SK-N-SH (cell line): ENCODE measurements around the gene DUSP10. TPM values are rescaled to one million over a fixed set of nuclear protein-coding genes. Genes with fewer than 3 reads are reported as not detected.

Experiments
- CTCF ChIA-PET: fragments of 300-600, 350-600 bp; formaldehyde crosslinking; extraction: SDS; loops from one replicate; lab custom pipeline; 2021; lab: Yijun Ruan, JAX
- POLR2A ChIA-PET: fragments of 350-600 bp; sonication (Branson Sonifier 250); formaldehyde crosslinking; extraction: SDS; loops from one replicate; lab custom pipeline; 2020; ENCODE audit warnings: antibody characterized with exemption, inconsistent platforms; lab: Yijun Ruan, JAX
- DNase-seq: peaks from one replicate; pipeline ENCODE4 v3.0.0; 2012
- H2AFZ ChIP-seq: fragments of 200-600 bp; sonication (generic); 2 replicates; pipeline ENCODE4 v1.8.1; 2016; ENCODE audit warnings: antibody characterized with exemption, mild to moderate bottlenecking, low read depth
- H3F3A ChIP-seq: fragments of 200-600 bp; sonication (generic); replicated peaks from 2 replicates; pipeline ENCODE3; 2016; ENCODE audit warnings: antibody characterized with exemption, mild to moderate bottlenecking; ENCODE audit not compliant: insufficient read depth
- H3K27ac ChIP-seq, 2 experiments: fragments of 200-500 bp in 1 of 2; fragments of 200-600 bp in 1 of 2; sonication (Bioruptor generic) in 1 of 2; sonication (generic), shearing (Covaris generic) in 1 of 2; 2 replicates each; pipeline versions ENCODE4 v1.5.1 to v1.6.1; 2014 to 2016; ENCODE audit warnings: low read depth in 2 of 2, inconsistent platforms in 1 of 2, low read length in 1 of 2, mild to moderate bottlenecking in 1 of 2, mixed read lengths in 1 of 2
- H3K27me3 ChIP-seq: fragments of 200-600 bp; sonication (generic), shearing (Covaris generic); 2 replicates; pipeline ENCODE4 v1.6.1; 2016; ENCODE audit warnings: mixed run types; ENCODE audit not compliant: insufficient read depth
- H3K36me3 ChIP-seq, 2 experiments: fragments of 200-500 bp in 1 of 2; fragments of 200-600 bp in 1 of 2; sonication (Bioruptor generic) in 1 of 2; sonication (generic) in 1 of 2; replicated peaks in 1 of 2; 2 replicates each; pipeline versions ENCODE3 to v1.5.1; 2014 to 2016; ENCODE audit warnings: low read length in 1 of 2, mild to moderate bottlenecking in 1 of 2; ENCODE audit not compliant: insufficient read depth in 2 of 2, control insufficient read depth in 1 of 2
- H3K4me1 ChIP-seq, 2 experiments: fragments of 200-500 bp in 1 of 2; fragments of 200-600 bp in 1 of 2; sonication (Bioruptor generic) in 1 of 2; sonication (generic), shearing (Covaris generic) in 1 of 2; 2 replicates each; pipeline versions ENCODE4 v1.5.1 to v1.6.1; 2014 to 2016; ENCODE audit warnings: low read depth in 1 of 2, low read length in 1 of 2, mixed run types in 1 of 2; ENCODE audit not compliant: insufficient read depth in 2 of 2, control insufficient read depth in 1 of 2
- H3K4me2 ChIP-seq: fragments of 200-600 bp; sonication (generic), shearing (Covaris generic); 2 replicates; pipeline ENCODE4 v1.6.1; 2017; ENCODE audit warnings: mixed run types
- H3K4me3 ChIP-seq, 2 experiments: fragments of 200-500 bp in 1 of 2; fragments of 200-600 bp in 1 of 2; sonication (Bioruptor generic) in 1 of 2; sonication (generic), shearing (Covaris generic) in 1 of 2; 2 replicates each; pipeline versions ENCODE4 v1.5.1 to v1.8.1; 2014 to 2016; ENCODE audit warnings: low read depth in 2 of 2, inconsistent platforms in 1 of 2, low read length in 1 of 2, mild to moderate bottlenecking in 1 of 2, mixed read lengths in 1 of 2, moderate library complexity in 1 of 2
- H3K79me2 ChIP-seq: fragments of 200-600 bp; sonication (generic); 2 replicates; pipeline ENCODE4 v1.8.1; 2017; ENCODE audit warnings: mild to moderate bottlenecking; ENCODE audit not compliant: insufficient read depth
- H3K9ac ChIP-seq: fragments of 200-600 bp; sonication (generic); 2 replicates; pipeline ENCODE4 v1.6.1; 2017; ENCODE audit warnings: mixed run types
- H3K9me2 ChIP-seq: fragments of 200-600 bp; sonication (generic); 2 replicates; pipeline ENCODE4 v1.6.1; 2017; ENCODE audit warnings: mixed run types
- H3K9me3 ChIP-seq: fragments of 200-600 bp; sonication (generic); 2 replicates; pipeline ENCODE4 v1.6.1; 2017; ENCODE audit warnings: mixed run types, mild to moderate bottlenecking, moderate library complexity
- H4K20me1 ChIP-seq: fragments of 200-600 bp; sonication (generic); 2 replicates; pipeline ENCODE4 v1.6.1; 2017; ENCODE audit warnings: mild to moderate bottlenecking, mixed run types; ENCODE audit not compliant: insufficient read depth
- CHD2 ChIP-seq: fragments of 150-350 bp; IDR thresholded peaks from 2 replicates; pipeline ENCODE4 v1.6.1; 2018; ENCODE audit warnings: low read length; ENCODE audit not compliant: partially characterized antibody
- FOSL2 ChIP-seq: IDR thresholded peaks from 2 replicates; pipeline ENCODE4 v1.4.0; 2012; ENCODE audit warnings: low read depth, mild to moderate bottlenecking, moderate library complexity, borderline replicate concordance
- FOXM1 ChIP-seq: IDR thresholded peaks from 2 replicates; pipeline ENCODE4 v1.4.0; 2012; ENCODE audit warnings: low read depth, mild to moderate bottlenecking
- GABPA ChIP-seq: IDR thresholded peaks from 2 replicates; pipeline ENCODE4 v1.4.0; 2012; ENCODE audit warnings: low read depth, mild to moderate bottlenecking
- RCOR1 ChIP-seq: fragments of 150-350 bp; IDR thresholded peaks from 2 replicates; pipeline ENCODE4 v1.6.1; 2017; ENCODE audit warnings: antibody characterized with exemption, low read length
- WGBS: methylation state at CpG from one replicate; pipeline ENCODE4 v1.1.6; 2017; ENCODE audit warnings: low lambda C conversion rate; 5-methylcytosine and 5-hydroxymethylcytosine counted together
- polyA plus RNA-seq, 3 experiments: library from polyadenylated mRNA; depleted of rRNA; stranded (reverse); fragments of >200 nt; gene quantifications; 2 replicates each; pipeline ENCODE4 v1.2.3, GENCODE V29; 2012
- TF ChIP-seq, protein P1 (sequence below): IDR thresholded peaks from 2 replicates; pipeline ENCODE4 v1.4.0; 2012; ENCODE audit warnings: low read depth, borderline replicate concordance
- TF ChIP-seq, protein P2 (sequence below): IDR thresholded peaks from 2 replicates; pipeline ENCODE4; 2012
- TF ChIP-seq, protein P3 (sequence below): fragments of 150-350 bp; IDR thresholded peaks from 2 replicates; pipeline ENCODE4 v1.6.1; 2017; ENCODE audit warnings: antibody characterized with exemption, low read length, low read depth, borderline replicate concordance
- TF ChIP-seq, protein P4 (sequence below): IDR thresholded peaks from 2 replicates; pipeline ENCODE4 v1.4.0; 2012; ENCODE audit warnings: low read depth

Gene DUSP10
- polyA plus RNA-seq, 1 of the 3 experiments (the other 2 are of a cell fraction): 6.4 TPM

DNA sequence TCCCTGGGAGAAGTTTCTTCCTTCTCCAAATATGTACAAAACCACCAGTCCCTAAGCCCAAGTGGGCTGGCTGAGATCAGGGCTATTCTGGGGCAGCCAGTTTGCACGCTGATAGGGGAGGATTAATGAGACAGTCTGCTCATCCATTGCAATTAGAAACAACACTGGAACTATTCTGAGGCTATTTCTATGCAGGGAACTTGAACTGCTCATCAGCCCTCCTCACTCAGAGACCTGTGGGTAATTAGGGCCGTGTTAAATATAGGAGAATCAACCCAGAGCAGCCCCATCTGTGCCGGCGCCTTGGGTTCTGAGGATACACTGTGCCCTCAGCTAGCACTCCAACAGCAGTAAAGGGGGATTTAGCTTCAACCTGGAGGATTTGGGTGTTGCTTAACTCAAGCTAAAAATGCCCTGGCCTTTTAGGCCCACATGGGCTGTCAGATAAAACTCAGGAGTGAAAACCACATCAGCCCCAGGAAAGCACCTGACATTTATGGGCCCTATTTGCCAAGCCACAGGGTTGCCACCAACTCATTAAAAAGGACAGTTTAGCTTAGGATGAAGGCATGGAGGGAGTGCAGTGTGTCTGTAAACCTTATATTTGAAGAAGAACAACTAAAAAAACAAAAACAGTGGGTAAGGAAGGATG, 53.9 kb downstream of the DUSP10 start:
- TF ChIP-seq, protein P1, sequence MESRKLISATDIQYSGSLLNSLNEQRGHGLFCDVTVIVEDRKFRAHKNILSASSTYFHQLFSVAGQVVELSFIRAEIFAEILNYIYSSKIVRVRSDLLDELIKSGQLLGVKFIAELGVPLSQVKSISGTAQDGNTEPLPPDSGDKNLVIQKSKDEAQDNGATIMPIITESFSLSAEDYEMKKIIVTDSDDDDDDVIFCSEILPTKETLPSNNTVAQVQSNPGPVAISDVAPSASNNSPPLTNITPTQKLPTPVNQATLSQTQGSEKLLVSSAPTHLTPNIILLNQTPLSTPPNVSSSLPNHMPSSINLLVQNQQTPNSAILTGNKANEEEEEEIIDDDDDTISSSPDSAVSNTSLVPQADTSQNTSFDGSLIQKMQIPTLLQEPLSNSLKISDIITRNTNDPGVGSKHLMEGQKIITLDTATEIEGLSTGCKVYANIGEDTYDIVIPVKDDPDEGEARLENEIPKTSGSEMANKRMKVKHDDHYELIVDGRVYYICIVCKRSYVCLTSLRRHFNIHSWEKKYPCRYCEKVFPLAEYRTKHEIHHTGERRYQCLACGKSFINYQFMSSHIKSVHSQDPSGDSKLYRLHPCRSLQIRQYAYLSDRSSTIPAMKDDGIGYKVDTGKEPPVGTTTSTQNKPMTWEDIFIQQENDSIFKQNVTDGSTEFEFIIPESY: no peak
- TF ChIP-seq, all 33 proteins: peak for 0
- no peak overlapping the region for H3K9ac ChIP-seq
- no peaks in the 10 kb centered on the region for H3K9me2 ChIP-seq
- no peak overlapping the region for H3K4me2 ChIP-seq
- H2AFZ ChIP-seq: no peak overlapping the region
- H3K79me2 ChIP-seq: no peaks in the 10 kb centered on the region
- no peak overlapping the region for H3K4me3 ChIP-seq
- WGBS: 76% methylated on average over 4 of the region's 4 CpGs
- no peaks in the 10 kb centered on the region for H3K9me3 ChIP-seq
- ChIA-PET CTCF (no interaction called here), POLR2A (no interaction called here)
- DNase-seq: no peak
- H3K27ac ChIP-seq: no peak overlapping the region
- H4K20me1 ChIP-seq: no peaks in the 10 kb centered on the region
- H3K27me3 ChIP-seq: no peaks in the 10 kb centered on the region
- H3K4me1 ChIP-seq: no peaks in the 10 kb centered on the region
- H3K36me3 ChIP-seq: no peaks in the 10 kb centered on the region
- no peaks in the 10 kb centered on the region for H3F3A ChIP-seq

DNA sequence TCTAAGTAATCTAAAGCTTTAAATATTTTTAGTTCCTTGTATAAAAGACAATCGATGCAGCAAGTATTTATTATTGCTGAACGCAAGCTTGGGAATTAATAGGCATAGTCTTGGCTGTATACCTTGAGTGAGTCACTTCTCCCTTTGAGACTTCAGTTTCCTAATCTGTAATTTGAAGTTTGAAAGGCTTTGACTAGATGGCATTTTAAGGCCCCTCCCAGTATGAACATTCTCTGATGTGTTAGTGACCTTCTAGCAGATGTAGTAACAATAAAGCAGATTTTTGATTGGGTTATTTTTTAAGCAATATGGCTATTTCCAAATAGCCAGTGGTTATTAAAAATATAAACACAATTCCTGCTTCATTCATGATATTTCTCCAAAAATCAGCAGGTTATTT, 58.2 kb downstream of the DUSP10 start:
- H2AFZ ChIP-seq: no peak overlapping the region
- H3K9me2 ChIP-seq: no peaks in the 10 kb centered on the region
- POLR2A ChIA-PET: no interaction called here
- H3K36me3 ChIP-seq: no peaks in the 10 kb centered on the region
- H3F3A ChIP-seq: no peaks in the 10 kb centered on the region
- H3K27me3 ChIP-seq: no peaks in the 10 kb centered on the region
- no peak overlapping the region for H3K4me3 ChIP-seq
- H3K79me2 ChIP-seq: no peaks in the 10 kb centered on the region
- H3K9ac ChIP-seq: no peak overlapping the region
- no peaks in the 10 kb centered on the region for H3K4me1 ChIP-seq
- H4K20me1 ChIP-seq: no peaks in the 10 kb centered on the region
- 66% methylated on average over 2 of the region's 2 CpGs for WGBS
- CTCF ChIA-PET: no interaction called here
- no peak for DNase-seq
- TF ChIP-seq RCOR1 (no peak), FOSL2 (no peak)
- H3K9me3 ChIP-seq: no peaks in the 10 kb centered on the region
- no peak overlapping the region for H3K4me2 ChIP-seq
- H3K27ac ChIP-seq: no peak overlapping the region

DNA sequence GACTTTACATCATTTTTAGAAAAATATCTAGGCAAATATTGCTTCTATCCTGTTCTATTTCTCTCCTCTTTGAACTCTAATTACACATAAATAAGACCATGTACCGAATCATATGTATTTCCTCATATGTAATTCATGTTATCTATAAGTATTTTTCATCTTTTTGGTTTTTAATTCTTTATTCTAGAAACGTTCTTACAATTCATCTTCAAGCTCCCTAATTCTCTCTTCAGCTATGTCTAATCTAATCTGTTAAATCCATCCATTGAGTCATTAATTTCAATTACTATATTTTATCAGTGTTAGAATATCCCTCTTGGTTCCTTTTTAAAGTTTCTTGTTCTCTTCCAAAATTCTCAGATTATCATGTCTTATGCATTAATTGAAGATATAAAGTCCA, 61.8 kb downstream of the DUSP10 start:
- ChIA-PET POLR2A (no interaction called here), CTCF (no interaction called here)
- 28% methylated on average over 2 of the region's 2 CpGs for WGBS
- Histone ChIP-seq H3K36me3 (no peaks in the 10 kb centered on the region), H3K4me2 (no peak overlapping the region), H3K9me3 (no peaks in the 10 kb centered on the region), H3K27me3 (no peaks in the 10 kb centered on the region), H2AFZ (no peak overlapping the region), H3K4me1 (no peaks in the 10 kb centered on the region), H3K9ac (no peak overlapping the region), H3K9me2 (no peaks in the 10 kb centered on the region), H3K4me3 (no peak overlapping the region), H3F3A (no peaks in the 10 kb centered on the region), H4K20me1 (no peaks in the 10 kb centered on the region), H3K79me2 (no peaks in the 10 kb centered on the region)
- no peak for DNase-seq
- TF ChIP-seq FOXM1: no peak
- TF ChIP-seq CHD2: no peak
- TF ChIP-seq, protein P2, sequence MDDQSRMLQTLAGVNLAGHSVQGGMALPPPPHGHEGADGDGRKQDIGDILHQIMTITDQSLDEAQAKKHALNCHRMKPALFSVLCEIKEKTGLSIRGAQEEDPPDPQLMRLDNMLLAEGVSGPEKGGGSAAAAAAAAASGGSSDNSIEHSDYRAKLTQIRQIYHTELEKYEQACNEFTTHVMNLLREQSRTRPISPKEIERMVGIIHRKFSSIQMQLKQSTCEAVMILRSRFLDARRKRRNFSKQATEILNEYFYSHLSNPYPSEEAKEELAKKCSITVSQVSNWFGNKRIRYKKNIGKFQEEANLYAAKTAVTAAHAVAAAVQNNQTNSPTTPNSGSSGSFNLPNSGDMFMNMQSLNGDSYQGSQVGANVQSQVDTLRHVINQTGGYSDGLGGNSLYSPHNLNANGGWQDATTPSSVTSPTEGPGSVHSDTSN: no peak
- TF ChIP-seq, protein P3, sequence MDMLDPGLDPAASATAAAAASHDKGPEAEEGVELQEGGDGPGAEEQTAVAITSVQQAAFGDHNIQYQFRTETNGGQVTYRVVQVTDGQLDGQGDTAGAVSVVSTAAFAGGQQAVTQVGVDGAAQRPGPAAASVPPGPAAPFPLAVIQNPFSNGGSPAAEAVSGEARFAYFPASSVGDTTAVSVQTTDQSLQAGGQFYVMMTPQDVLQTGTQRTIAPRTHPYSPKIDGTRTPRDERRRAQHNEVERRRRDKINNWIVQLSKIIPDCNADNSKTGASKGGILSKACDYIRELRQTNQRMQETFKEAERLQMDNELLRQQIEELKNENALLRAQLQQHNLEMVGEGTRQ: no peak
- TF ChIP-seq GABPA: no peak
- TF ChIP-seq, protein P4, sequence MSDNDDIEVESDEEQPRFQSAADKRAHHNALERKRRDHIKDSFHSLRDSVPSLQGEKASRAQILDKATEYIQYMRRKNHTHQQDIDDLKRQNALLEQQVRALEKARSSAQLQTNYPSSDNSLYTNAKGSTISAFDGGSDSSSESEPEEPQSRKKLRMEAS: no peak
- TF ChIP-seq, all 33 proteins: peak for 0
- no peak overlapping the region for H3K27ac ChIP-seq
